Mononuclear cell (primary cell): Measurements from ENCODE around the gene ASCL3. TPM values are rescaled to one million over a fixed set of nuclear protein-coding genes. Genes with fewer than 3 reads are reported as not detected.

Experiments used
- H3K27me3 ChIP-seq: 2 replicates; pipeline ENCODE4 v1.6.0; 2011; ENCODE audit warnings: low read length, control low read depth; ENCODE audit not compliant: insufficient read depth
- H3K4me1 ChIP-seq: 2 replicates; pipeline ENCODE4 v1.5.1; 2011; ENCODE audit warnings: mild to moderate bottlenecking, low read length, control low read depth; ENCODE audit not compliant: insufficient read depth
- H3K4me3 ChIP-seq: 2 replicates; pipeline ENCODE4 v1.5.1; 2011; ENCODE audit warnings: mild to moderate bottlenecking, low read length, moderate library complexity
- H3K9me3 ChIP-seq: 2 replicates; pipeline ENCODE4 v1.5.1; 2011; ENCODE audit warnings: low read depth, mild to moderate bottlenecking, control low read depth, low read length
- total RNA-seq: library from RNA; depleted of rRNA; stranded (reverse); fragments of >200 nt; gene quantifications from one replicate; pipeline ENCODE4 v1.2.3, GENCODE V29; 2012

Gene ASCL3
- total RNA-seq, 1 donor = not detected

DNA sequence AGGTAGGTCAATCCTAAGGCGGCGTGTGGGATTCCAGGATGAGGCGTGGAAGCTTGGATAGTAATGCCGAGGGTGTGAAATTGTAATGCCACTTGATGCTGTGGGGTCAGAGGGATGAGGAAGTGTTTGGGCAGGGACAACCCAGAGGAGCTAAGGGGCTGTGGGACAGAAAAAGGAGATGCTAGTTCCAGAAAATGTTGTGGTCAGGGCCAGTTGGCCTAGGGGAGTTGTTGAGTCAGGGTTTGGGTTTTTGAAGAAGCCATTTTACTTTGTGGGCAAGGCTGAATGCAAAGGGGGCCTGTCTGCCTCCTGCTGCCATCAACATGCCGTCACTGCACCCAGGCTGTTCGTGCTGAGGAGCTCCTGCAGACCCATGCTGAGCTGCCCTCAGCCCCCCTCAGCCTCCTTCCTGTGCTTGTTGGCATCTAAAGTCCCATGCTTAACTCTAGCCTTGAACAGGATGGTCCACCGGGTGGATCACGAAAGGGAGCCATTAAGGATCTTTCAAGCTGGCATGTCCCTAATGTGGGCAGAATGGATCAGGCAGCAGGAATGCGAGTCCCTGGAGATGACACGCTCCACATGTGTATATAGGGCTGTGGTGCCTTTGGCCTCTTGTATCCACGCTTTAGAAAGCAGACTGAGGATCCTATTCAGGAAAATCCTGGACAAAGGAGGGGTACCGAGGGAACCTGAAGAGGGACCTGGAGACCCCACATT, 12.2 kb downstream of the ASCL3 start:
- H3K4me1 ChIP-seq = no peaks in the 10 kb centered on the region
- H3K4me3 ChIP-seq = no peak overlapping the region
- H3K9me3 ChIP-seq = no peaks in the 10 kb centered on the region
- H3K27me3 ChIP-seq = no peaks in the 10 kb centered on the region

DNA sequence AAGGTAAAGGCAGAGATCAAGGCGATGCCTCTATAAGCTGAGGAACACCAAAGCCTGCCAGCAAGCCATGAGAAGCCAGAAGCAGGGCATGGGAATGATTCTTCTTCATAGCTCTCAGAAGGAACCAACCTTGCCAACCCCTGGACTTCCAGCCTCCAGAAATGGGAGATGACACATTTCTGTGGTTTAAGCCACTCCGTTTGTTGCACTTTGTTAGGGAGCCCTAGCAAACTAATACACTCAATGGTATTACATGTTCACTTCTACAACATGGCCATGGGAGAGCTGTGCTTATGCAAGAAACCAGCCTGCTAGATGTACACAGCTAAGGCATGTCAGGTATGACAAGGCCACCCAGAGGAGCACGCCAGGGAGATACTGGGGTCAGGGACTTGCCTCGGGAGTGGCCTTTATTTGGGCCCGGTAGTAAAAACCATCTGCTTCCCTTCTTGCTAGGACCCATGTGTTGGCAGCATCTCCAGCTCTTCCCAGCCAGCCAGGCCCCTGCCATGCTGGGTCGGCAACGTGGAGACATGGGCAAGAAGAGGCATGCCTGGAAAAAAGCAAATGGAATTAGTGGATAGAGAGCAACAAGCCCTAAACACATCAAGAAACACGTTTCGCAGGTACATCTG, 13.7 kb downstream of the ASCL3 start:
- Histone ChIP-seq H3K27me3 (no peaks in the 10 kb centered on the region), H3K4me3 (no peak overlapping the region), H3K4me1 (no peaks in the 10 kb centered on the region), H3K9me3 (no peaks in the 10 kb centered on the region)

DNA sequence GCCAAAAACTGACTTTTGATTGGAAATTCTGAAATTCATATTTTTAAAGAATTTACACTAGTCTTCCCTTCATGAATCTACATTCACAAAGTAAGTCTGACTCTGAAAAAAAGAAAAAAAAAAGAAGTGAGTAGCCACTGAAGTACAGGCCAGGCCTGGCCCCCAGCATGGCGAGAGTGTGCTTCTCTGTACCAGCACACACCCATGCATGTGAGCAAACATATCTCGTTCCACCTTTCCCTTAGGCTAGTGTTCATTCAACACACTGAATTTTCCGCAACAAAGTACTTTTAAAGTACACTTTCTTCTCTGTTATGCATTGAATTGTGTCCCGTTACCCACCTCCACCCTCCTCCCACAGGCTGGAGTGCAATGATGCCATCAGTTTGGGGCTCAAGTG, 14.6 kb downstream of the ASCL3 start:
- H3K4me1 ChIP-seq = no peaks in the 10 kb centered on the region
- H3K4me3 ChIP-seq = no peak overlapping the region
- H3K9me3 ChIP-seq = no peaks in the 10 kb centered on the region
- no peaks in the 10 kb centered on the region for H3K27me3 ChIP-seq

DNA sequence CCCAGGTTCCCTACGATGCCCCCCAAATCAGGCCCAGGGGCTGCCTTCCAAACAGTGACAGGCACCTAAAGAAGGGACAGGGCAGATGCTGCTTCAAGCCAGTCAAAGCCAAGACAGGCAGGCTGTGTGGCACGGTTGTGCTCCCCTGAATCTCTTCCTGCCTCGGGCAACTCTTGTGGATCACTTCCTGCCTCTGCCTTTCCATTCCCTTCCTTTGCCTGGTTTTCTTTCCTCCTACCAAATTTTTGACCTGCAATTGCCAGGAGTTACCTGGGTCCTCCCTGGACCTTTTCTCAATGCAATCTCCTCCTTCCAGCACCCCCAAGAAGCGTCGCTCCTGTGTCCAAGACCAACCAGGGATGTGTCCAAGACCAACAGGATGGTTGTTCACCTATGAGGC, 15.6 kb downstream of the ASCL3 start:
- Histone ChIP-seq H3K9me3 (no peaks in the 10 kb centered on the region), H3K4me1 (no peaks in the 10 kb centered on the region), H3K4me3 (no peak overlapping the region)

DNA sequence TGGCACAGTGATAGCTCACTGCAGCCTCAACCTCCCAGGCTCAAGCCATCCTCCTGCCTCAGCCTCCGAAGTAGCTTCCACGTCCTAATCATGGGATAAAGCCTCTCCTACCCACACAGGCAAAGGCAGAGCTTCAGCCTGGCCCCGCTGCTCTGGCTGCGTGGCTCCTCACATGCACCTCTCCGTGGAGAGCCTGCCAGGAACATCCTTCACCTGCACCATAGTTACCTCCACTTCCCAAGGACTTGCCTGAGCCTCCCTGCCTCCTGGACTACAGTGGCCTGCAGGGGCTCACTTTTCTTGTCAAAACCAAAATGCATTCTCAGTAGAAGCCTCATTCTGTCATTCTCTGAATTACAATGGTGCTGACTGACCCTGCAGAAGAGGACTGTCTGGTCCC, 16.6 kb downstream of the ASCL3 start:
- Histone ChIP-seq H3K4me1 (no peaks in the 10 kb centered on the region), H3K4me3 (no peak overlapping the region), H3K27me3 (no peaks in the 10 kb centered on the region), H3K9me3 (no peaks in the 10 kb centered on the region)

More for the DNA sequence above, 15.6 kb downstream of the ASCL3 start:
- H3K27me3 ChIP-seq = no peaks in the 10 kb centered on the region

DNA sequence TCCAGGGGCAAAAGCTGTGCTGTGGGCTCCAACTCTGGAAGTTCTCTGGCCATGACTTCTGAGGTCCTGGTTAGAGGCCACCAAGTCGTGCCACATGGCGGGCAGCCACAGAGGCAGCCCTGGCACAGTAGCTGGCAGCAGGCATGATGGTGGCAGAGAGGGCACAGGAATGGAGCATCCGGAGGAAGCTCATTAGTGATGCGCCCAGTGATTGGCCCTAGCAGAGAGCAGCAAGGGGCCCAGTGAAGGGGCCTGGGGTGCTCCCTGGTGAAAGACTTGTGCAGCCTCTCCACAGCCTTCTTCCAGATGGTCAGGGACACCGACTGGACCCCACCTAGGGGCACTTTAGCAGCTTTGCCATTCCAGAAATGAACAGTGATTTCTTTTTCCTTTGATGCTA, 17.1 kb downstream of the ASCL3 start:
- H3K4me1 ChIP-seq = no peaks in the 10 kb centered on the region
- H3K9me3 ChIP-seq = no peaks in the 10 kb centered on the region
- no peaks in the 10 kb centered on the region for H3K27me3 ChIP-seq
- H3K4me3 ChIP-seq = no peak overlapping the region

GRCh38 chr11:8922691-8923090, 20.1 kb downstream of the ASCL3 start:
- H3K4me1 ChIP-seq = no peaks in the 10 kb centered on the region
- H3K27me3 ChIP-seq = no peaks in the 10 kb centered on the region
- no peak overlapping the region for H3K4me3 ChIP-seq
- no peaks in the 10 kb centered on the region for H3K9me3 ChIP-seq

GRCh38 chr11:8917157-8917825, 25.5 kb downstream of the ASCL3 start:
- Histone ChIP-seq H3K4me3 (no peak overlapping the region), H3K9me3 (no peaks in the 10 kb centered on the region), H3K4me1 (peaks cover 21% of the 10 kb centered on the region), H3K27me3 (no peaks in the 10 kb centered on the region)

GRCh38 chr11:8914661-8915018, 28.2 kb downstream of the ASCL3 start:
- Histone ChIP-seq H3K4me3 (no peak overlapping the region), H3K4me1 (peaks cover 36% of the 10 kb centered on the region), H3K9me3 (no peaks in the 10 kb centered on the region), H3K27me3 (no peaks in the 10 kb centered on the region)

- Histone ChIP-seq H3K27me3 (no peaks in the 10 kb centered on the region), H3K4me1 (peaks cover 38% of the 10 kb centered on the region), H3K4me3 (peak overlapping the region; percentile 13), H3K9me3 (no peaks in the 10 kb centered on the region)
Measured at GRCh38 chr11:8913961-8914660, 28.7 kb downstream of the ASCL3 start.

DNA sequence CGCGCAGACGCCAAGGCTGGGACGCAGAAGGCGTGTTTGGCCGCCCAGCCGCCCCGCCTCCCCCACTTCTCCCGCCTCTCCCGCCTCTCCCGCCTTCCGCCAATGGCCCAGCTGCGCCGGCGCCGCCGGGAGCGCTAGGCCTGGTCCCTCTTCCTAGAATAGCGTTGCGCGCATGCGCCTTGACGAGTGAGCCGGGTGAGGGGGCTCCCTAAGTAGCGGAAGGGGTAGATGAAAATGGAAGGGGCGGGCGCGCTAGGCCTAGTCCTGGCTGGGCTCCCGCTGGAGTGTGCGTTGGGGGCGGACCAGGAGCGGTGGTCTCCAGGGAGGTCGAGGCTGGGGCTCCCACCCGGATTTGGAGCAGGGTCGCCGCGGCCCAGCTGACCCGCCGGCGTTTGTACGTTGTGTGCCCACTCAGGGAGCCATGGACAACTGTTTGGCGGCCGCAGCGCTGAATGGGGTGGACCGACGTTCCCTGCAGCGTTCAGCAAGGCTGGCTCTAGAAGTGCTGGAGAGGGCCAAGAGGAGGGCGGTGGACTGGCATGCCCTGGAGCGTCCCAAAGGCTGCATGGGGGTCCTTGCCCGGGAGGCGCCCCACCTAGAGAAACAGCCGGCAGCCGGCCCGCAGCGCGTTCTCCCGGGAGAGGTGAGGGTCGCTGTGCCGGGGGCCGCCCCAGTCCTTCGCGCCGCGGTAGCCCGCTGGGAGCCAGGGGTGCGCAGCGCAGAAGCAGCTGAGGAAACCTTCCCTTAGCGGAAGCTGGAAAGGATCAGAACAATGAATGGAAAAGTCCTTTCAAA, 31.6 kb downstream of the ASCL3 start, which contains the start of gene AKIP1:
TSS of gene AKIP1 (plus strand) at position 161 of the 795 bp plus-strand sequence. CDS start at position 422, 261 bp downstream.
- H3K4me3 ChIP-seq = peak within 1 kb of the TSS; percentile 72
- H3K27me3 ChIP-seq = no peaks in the 10 kb centered on the region
- no peaks in the 10 kb centered on the region for H3K9me3 ChIP-seq
- H3K4me1 ChIP-seq = peaks cover 38% of the 10 kb centered on the region

GRCh38 chr11:8910649-8911026, 32.2 kb downstream of the ASCL3 start:
- peak overlapping the region; percentile 72 for H3K4me3 ChIP-seq
- no peaks in the 10 kb centered on the region for H3K27me3 ChIP-seq
- no peaks in the 10 kb centered on the region for H3K9me3 ChIP-seq
- H3K4me1 ChIP-seq = peaks cover 38% of the 10 kb centered on the region

- no peak overlapping the region for H3K4me3 ChIP-seq
- no peaks in the 10 kb centered on the region for H3K9me3 ChIP-seq
- no peaks in the 10 kb centered on the region for H3K27me3 ChIP-seq
- H3K4me1 ChIP-seq = peaks cover 21% of the 10 kb centered on the region
Measured at GRCh38 chr11:8908099-8908498, 34.7 kb downstream of the ASCL3 start.

DNA sequence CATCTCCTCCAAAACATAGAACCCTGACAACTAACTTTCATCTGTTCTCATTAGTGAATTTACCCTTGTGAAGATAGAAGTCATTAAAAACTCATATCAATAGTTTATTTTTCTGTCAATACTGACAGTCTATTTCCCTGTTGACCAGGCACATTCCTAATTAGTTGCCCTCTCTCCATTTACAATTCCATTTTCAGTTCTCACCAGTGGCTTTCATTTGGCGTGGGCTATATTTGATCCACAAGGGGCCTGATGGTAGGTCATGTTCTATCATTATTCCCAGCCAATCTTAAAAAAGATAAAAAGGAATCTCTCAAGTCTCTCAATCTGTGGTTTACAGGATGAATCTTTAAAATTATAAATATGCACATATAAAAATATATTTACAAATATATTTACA, 35.7 kb downstream of the ASCL3 start:
- H3K27me3 ChIP-seq = peaks cover 2% of the 10 kb centered on the region
- peaks cover 15% of the 10 kb centered on the region for H3K4me1 ChIP-seq
- H3K4me3 ChIP-seq = no peak overlapping the region
- H3K9me3 ChIP-seq = no peaks in the 10 kb centered on the region
